Mononuclear cell (primary cell): ENCODE results near the gene ZNF385D. TPM values are rescaled to one million over a fixed set of nuclear protein-coding genes. Genes with fewer than 3 reads are reported as not detected.

ENCODE experiments used
- H3K27me3 ChIP-seq: 2 replicates; pipeline ENCODE4 v1.6.0; 2011; ENCODE audit warnings: low read length, control low read depth; ENCODE audit not compliant: insufficient read depth
- H3K4me1 ChIP-seq: 2 replicates; pipeline ENCODE4 v1.5.1; 2011; ENCODE audit warnings: mild to moderate bottlenecking, low read length, control low read depth; ENCODE audit not compliant: insufficient read depth
- H3K4me3 ChIP-seq: 2 replicates; pipeline ENCODE4 v1.5.1; 2011; ENCODE audit warnings: mild to moderate bottlenecking, low read length, moderate library complexity
- H3K9me3 ChIP-seq: 2 replicates; pipeline ENCODE4 v1.5.1; 2011; ENCODE audit warnings: low read depth, mild to moderate bottlenecking, control low read depth, low read length
- total RNA-seq: library from RNA; depleted of rRNA; stranded (reverse); fragments of >200 nt; gene quantifications from one replicate; pipeline ENCODE4 v1.2.3, GENCODE V29; 2012

The ZNF385D gene
- total RNA-seq, 1 donor, result 0.21 TPM

GRCh38 chr3:21729331-21729730, 21.7 kb downstream of the ZNF385D start:
- H3K4me3 ChIP-seq, result no peak overlapping the region
- no peaks in the 10 kb centered on the region for H3K4me1 ChIP-seq
- H3K27me3 ChIP-seq, result no peaks in the 10 kb centered on the region
- H3K9me3 ChIP-seq, result no peaks in the 10 kb centered on the region

DNA sequence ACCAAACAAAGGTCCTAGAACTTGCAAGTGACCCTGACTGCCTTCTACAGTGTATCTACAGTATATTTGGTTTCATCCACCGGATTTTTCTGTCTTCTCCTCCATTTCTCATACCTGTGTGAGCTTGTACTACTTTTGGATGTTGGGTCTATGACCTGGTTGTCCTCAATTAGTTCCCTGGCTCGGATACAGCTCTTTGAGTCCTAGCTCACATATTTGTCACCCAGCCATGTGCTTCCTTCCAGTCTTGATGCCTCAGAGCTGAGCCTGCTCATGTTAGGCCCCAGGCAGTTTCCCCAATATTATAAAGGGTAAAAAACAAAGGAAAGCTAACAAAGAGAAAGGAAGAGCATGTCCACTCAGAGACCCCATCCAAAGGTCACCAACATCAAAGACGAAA, 28.2 kb downstream of the ZNF385D start:
- Histone ChIP-seq H3K27me3 (no peaks in the 10 kb centered on the region), H3K9me3 (no peaks in the 10 kb centered on the region), H3K4me1 (no peaks in the 10 kb centered on the region), H3K4me3 (no peak overlapping the region)

DNA sequence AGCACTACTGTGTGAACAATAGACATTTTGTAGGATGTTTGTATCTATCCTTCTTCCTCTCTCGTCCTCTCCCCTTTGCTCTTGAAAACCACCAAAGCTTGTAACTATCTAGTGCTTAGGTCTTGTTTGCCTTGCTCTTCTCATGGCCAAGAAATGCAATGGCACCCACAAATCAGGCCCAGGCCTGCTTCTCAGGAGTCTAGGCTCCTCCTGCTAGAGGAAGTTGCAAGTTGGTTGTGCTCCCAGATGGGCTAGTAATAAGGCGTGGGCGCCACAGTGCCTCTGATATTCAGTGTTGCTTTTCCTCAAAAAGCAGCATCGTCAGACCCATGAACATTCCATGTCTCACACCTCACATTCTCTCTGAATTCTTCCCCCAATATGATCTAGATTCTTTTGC, 28.7 kb downstream of the ZNF385D start:
- no peaks in the 10 kb centered on the region for H3K27me3 ChIP-seq
- H3K4me1 ChIP-seq, result no peaks in the 10 kb centered on the region
- H3K9me3 ChIP-seq, result no peaks in the 10 kb centered on the region
- no peak overlapping the region for H3K4me3 ChIP-seq

GRCh38 chr3:21718943-21719591, 31.9 kb downstream of the ZNF385D start:
- peaks cover 10% of the 10 kb centered on the region for H3K9me3 ChIP-seq
- H3K27me3 ChIP-seq, result no peaks in the 10 kb centered on the region
- H3K4me1 ChIP-seq, result no peaks in the 10 kb centered on the region
- H3K4me3 ChIP-seq, result no peak overlapping the region

DNA sequence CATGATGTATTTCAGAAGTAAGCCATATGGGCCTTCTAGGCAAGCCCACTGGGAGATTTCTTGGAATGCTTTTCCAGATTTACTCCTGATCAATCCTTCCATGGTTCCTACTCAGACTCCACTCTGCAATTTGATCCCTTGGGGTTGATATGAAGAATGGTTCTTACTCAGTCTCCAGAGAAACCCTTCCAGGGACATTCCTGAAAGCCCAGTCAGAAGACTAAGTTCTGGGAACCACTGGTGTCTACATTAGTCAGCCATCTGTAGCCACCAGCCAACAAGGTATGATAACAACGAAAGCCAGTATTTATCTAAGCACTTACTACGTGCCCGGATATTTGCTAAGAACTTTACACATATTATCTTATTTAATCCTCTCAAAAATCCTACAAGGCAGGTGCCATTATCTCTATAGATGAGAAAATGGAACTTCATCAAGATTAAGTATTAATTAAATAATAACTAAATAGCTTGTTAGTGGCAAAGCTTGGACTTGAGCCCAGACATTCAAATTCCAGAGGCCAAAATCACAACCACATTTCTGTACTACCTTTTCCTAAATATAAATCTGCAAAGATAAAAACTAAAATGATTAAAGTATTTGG, 32.7 kb downstream of the ZNF385D start:
- Histone ChIP-seq H3K9me3 (peaks cover 14% of the 10 kb centered on the region), H3K27me3 (no peaks in the 10 kb centered on the region)

GRCh38 chr3:21715662-21716061, 35.3 kb downstream of the ZNF385D start:
- no peaks in the 10 kb centered on the region for H3K27me3 ChIP-seq
- no peaks in the 10 kb centered on the region for H3K4me1 ChIP-seq
- no peak overlapping the region for H3K4me3 ChIP-seq
- peaks cover 19% of the 10 kb centered on the region for H3K9me3 ChIP-seq

More for the DNA sequence above, 32.7 kb downstream of the ZNF385D start:
- no peak overlapping the region for H3K4me3 ChIP-seq
- H3K4me1 ChIP-seq, result no peaks in the 10 kb centered on the region

DNA sequence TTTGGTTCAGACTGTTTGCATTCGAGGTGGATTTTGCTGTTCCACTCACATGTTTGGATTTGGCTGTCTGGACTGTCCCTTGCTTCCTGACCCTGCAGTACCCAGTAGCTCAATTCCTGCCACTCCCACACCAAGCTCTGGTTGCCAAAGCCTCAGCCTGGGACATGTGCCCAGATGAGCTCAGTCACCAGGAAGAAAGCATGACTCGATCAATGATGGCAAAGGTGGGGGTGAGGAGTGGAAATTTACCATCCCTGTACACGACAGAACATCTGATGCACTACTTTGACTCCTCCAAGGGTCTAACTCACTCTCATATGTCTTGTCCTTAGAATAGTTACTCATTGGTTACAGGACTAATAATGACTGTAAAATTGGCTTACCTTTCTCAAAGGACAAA, 45.2 kb downstream of the ZNF385D start:
- H3K9me3 ChIP-seq, result peaks cover 9% of the 10 kb centered on the region
- H3K4me1 ChIP-seq, result no peaks in the 10 kb centered on the region

GRCh38 chr3:21704796-21705195, 46.2 kb downstream of the ZNF385D start:
- Histone ChIP-seq H3K4me1 (no peaks in the 10 kb centered on the region), H3K9me3 (peaks cover 9% of the 10 kb centered on the region), H3K27me3 (no peaks in the 10 kb centered on the region), H3K4me3 (no peak overlapping the region)

More for the DNA sequence above, 45.2 kb downstream of the ZNF385D start:
- Histone ChIP-seq H3K4me3 (no peak overlapping the region), H3K27me3 (no peaks in the 10 kb centered on the region)

GRCh38 chr3:21703291-21703690, 47.7 kb downstream of the ZNF385D start:
- Histone ChIP-seq H3K4me1 (no peaks in the 10 kb centered on the region), H3K9me3 (peaks cover 9% of the 10 kb centered on the region), H3K27me3 (no peaks in the 10 kb centered on the region), H3K4me3 (no peak overlapping the region)

DNA sequence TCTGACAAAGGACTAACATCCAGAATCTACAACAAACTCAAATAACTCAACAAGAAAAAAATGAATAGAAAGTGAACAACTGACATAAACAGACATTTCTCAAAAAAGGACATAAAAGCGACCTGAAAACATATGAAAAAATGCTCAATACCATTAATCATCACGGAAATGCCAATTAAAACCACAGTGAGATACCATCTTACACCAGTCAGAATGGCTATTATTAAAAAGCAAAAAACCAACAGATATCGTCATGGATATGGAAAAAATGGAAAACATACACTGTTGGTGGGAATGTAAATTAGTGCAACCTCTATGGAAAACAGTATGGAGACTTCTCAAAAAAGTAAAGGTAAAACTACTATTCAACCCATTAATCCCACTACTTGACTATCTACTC, 53.3 kb downstream of the ZNF385D start:
- H3K4me1 ChIP-seq, result no peaks in the 10 kb centered on the region
- H3K9me3 ChIP-seq, result no peaks in the 10 kb centered on the region
- H3K27me3 ChIP-seq, result no peaks in the 10 kb centered on the region
- H3K4me3 ChIP-seq, result no peak overlapping the region

GRCh38 chr3:21694506-21694905, 56.5 kb downstream of the ZNF385D start:
- H3K27me3 ChIP-seq, result no peaks in the 10 kb centered on the region
- no peak overlapping the region for H3K4me3 ChIP-seq

DNA sequence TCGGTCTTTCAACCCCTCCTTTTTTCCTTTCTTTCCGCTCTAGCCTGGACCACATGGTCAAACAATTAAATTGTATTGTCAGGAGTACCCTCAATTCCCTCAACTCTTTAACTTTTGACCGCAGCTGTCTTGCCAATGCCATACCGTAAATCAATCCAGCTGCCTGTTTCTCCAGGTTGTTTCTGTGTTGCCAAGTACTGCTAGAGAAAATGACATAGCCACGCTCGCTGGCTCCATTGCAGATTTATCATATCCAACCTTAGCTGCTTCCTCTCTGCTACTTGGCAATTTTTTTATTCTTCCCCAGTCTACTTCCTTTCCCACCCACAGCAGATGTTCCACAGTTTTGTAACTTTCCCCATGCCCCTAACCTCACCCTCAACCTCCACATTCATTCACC, 60.0 kb downstream of the ZNF385D start:
- no peak overlapping the region for H3K4me3 ChIP-seq
- H3K27me3 ChIP-seq, result no peaks in the 10 kb centered on the region
- H3K9me3 ChIP-seq, result no peaks in the 10 kb centered on the region
- H3K4me1 ChIP-seq, result no peaks in the 10 kb centered on the region

More at GRCh38 chr3:21694506-21694905, 56.5 kb downstream of the ZNF385D start:
- H3K9me3 ChIP-seq, result no peaks in the 10 kb centered on the region
- H3K4me1 ChIP-seq, result no peaks in the 10 kb centered on the region

- H3K9me3 ChIP-seq, result no peaks in the 10 kb centered on the region
- no peaks in the 10 kb centered on the region for H3K4me1 ChIP-seq
- no peak overlapping the region for H3K4me3 ChIP-seq
- H3K27me3 ChIP-seq, result no peaks in the 10 kb centered on the region
Measured at GRCh38 chr3:21682206-21682605, 68.8 kb downstream of the ZNF385D start.

DNA sequence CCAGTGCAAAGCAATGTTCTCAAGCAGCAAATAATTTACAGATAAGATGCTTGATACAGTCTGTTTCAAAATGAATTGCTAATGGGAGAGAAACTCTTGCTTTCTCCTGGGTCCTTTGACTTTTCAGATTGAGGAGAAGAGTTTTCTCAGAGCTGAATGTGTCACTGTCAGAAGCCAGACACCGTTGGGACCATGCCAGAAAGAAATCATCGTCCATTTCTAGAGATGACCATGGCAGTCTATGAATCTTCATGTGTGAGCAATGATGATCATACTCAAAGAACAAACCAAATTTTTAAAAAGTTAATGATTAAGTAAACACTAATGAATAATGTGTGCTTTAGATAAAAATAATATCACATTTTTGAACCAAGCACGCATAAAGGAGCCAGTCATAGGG, 77.6 kb downstream of the ZNF385D start:
- Histone ChIP-seq H3K27me3 (no peaks in the 10 kb centered on the region), H3K9me3 (no peaks in the 10 kb centered on the region), H3K4me3 (no peak overlapping the region), H3K4me1 (no peaks in the 10 kb centered on the region)

DNA sequence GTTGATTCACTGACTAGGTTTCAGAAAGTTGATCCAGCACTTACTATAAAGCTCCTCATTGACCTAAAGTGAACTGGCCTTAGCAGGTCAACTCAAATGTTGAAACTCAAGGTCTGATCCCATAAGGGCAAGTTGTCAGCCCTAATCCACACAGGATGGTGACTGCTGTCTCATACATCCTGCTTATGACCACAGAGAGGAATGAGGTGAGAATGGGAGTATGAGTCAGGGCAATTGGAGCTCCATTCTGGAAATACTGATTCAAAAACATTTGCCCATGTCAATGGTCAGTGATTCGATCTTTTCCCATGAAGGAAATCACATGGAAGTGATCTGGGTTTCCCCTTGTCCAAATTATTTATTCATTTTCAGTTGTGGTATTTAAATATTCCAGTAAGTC, 78.7 kb downstream of the ZNF385D start:
- no peaks in the 10 kb centered on the region for H3K9me3 ChIP-seq
- H3K4me1 ChIP-seq, result no peaks in the 10 kb centered on the region
- no peak overlapping the region for H3K4me3 ChIP-seq
- H3K27me3 ChIP-seq, result no peaks in the 10 kb centered on the region

DNA sequence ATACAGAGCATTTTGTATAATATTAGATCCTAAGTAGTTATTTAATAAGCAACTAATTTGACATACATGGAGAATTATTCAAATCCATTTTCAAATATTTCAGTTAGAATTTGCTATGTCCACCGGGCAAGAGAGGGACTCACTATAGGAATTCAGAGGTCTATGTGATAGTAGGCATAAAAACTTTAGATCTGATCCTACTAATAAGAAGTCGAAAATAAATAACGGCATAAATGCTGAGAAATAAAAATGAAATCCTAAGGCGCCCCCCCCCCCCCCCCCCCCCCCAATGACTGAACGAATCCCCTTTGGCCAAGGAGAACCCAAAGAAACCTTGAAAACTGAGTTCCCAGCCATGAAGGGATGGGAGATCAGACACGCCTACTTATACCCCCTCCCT, 80.6 kb downstream of the ZNF385D start:
- H3K4me1 ChIP-seq, result no peaks in the 10 kb centered on the region
- no peak overlapping the region for H3K4me3 ChIP-seq
- no peaks in the 10 kb centered on the region for H3K9me3 ChIP-seq
- H3K27me3 ChIP-seq, result no peaks in the 10 kb centered on the region
